ENCODE measurements around the gene NPHP1. TPM values are rescaled to one million over a fixed set of nuclear protein-coding genes. Genes with fewer than 3 reads are reported as not detected.

NPHP1 gene
- total and polyA plus RNA-seq, 2 donors (not counting 1 experiment from before 2014, with no cell fraction given) = 2.4 TPM

DNA sequence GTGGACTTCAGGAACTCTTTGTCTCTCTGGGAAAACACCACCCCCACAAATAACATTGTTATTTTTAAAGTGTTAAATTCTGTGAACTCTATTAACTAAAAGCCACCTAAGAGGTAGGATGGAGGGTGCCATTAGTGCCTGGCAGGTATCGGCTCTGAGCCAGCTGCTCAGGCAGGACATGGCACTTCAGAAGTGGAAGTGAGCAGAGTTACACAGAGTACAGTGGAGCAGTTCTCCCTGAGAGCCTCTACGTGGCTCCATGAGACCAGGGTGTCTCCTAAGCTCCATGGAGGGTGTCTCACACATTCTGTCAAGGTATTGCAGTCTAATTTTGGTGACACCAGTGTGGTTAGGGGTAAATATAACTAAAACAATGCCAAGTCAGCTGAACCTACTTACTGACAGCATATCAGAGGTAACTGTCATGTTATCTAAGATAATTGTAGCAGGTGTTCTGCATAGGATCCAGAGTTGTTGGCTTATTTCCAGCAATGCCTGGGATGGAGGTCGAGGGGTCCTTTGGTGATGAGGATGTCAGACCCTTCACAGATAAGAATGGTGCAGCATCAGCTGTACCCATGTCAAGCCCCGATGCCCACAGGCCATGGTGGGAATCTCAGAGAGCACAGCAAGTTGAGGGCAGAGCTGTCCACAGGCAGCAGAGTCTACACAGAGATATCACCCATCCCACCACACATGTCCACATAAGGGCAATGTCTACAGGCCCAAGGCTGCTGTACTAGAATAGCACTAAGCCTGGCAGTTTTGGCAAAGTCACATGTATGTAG lies 80.6 kb downstream of the NPHP1 start:
- ATAC-seq (ENCODE audit: low read depth) = no peak

More for the DNA sequence above, 80.6 kb downstream of the NPHP1 start:
- Histone ChIP-seq H3K9ac (ENCODE audit: low read length) (no peak overlapping the region), H3K4me3 (ENCODE audit: control extremely low read depth in 1 of 5, extremely low read depth in 1 of 5, insufficient read depth in 1 of 5, low read depth in 2 of 5, low read length in 4 of 5) (no peak overlapping the region), H2AFZ (ENCODE audit: insufficient read depth, low read depth, low read length, poor library complexity, severe bottlenecking) (no peak overlapping the region), H3K79me2 (ENCODE audit: control insufficient read depth, insufficient read depth, low read length) (no peaks in the 10 kb centered on the region), H4K20me1 (ENCODE audit: control insufficient read depth, insufficient read depth, low read length, poor library complexity, severe bottlenecking) (no peaks in the 10 kb centered on the region), H3K9me3 (ENCODE audit: control extremely low read depth in 1 of 3, control insufficient read depth in 2 of 3, insufficient read depth in 1 of 3, low read length in 2 of 3) (no peaks in the 10 kb centered on the region), H3K4me1 (ENCODE audit: control insufficient read depth in 2 of 2, insufficient read depth in 2 of 2, low read length in 2 of 2) (no peaks in the 10 kb centered on the region), H3K27me3 (replicated peaks in 1 of 4; ENCODE audit: control extremely low read depth in 1 of 4, control insufficient read depth in 3 of 4, insufficient read depth in 4 of 4, low read length in 3 of 4) (peaks cover 0 to 2% (median 0%) of the 10 kb centered on the region in 4 experiments), H3K27ac (ENCODE audit: low read length in 2 of 2) (no peak overlapping the region), H3K4me2 (replicated peaks; ENCODE audit: low read depth, low read length, poor library complexity, severe bottlenecking) (no peak overlapping the region), H3K36me3 (replicated peaks in 1 of 2; ENCODE audit: control extremely low read depth in 1 of 2, control insufficient read depth in 1 of 2, extremely low read depth in 1 of 2, insufficient read depth in 2 of 2, low read length in 1 of 2) (no peaks in the 10 kb centered on the region)
- no peak overlapping the region for H3K27ac Mint-ChIP-seq
- H3K4me1 Mint-ChIP-seq = no peaks in the 10 kb centered on the region
- H3K9me3 Mint-ChIP-seq (ENCODE audit: insufficient read depth) = no peaks in the 10 kb centered on the region
- TF ChIP-seq CTCF (IDR thresholded peaks at IDR 0.05) (no peak), EZH2 (IDR thresholded peaks at IDR 0.05; ENCODE audit: borderline replicate concordance, insufficient read depth, low read depth, low read length, poor library complexity, severe bottlenecking) (no peak)
- ChIA-PET POLR2A (no interaction called here), CTCF (no interaction called here)
- WGBS (ENCODE audit: insufficient coverage) = 87% methylated on average over 4 of the region's 4 CpGs
- peaks cover 6% of the 10 kb centered on the region for H3K27me3 Mint-ChIP-seq
- H3K4me3 Mint-ChIP-seq = no peak overlapping the region
- intact Hi-C loops (cut with micrococcal nuclease) = no loop called here
- DNase-seq = no peak
